Dermis microvascular lymphatic vessel endothelial cell (primary cell): Measurements from ENCODE around the gene CPNE1. TPM values are rescaled to one million over a fixed set of nuclear protein-coding genes. Genes with fewer than 3 reads are reported as not detected.
"Not testable (repeated sequence)": the region's sequence is repeated elsewhere in the genome, so short reads cannot be mapped to it uniquely, and the experiment has no call there.

Experiments
- DNase-seq, 2 donors: peaks; one replicate each; pipeline versions ENCODE4 v3.0.0 to v3.0.0-alpha.2; 2010; ENCODE audit warnings: low read depth in 2 of 2
- total RNA-seq: library from RNA; depleted of rRNA; stranded (reverse); fragments of >200 nt; gene quantifications from 2 replicates; pipeline ENCODE4 v1.2.1, GENCODE V29; 2014

The CPNE1 gene
- 142 and 145 TPM in 2 replicates for total RNA-seq

- peak; percentile 89 to 93 for DNase-seq
Observed at GRCh38 chr20:35664466-35665206, at the start of gene CPNE1, which contains the start of gene RBM12. Gene CPNE1, minus strand, starts transcription at chr20:35664900. Its CDS starts 31,977 bp downstream, at chr20:35632923. Gene RBM12, minus strand, starts transcription at chr20:35664900. Its CDS starts 9,578 bp downstream, at chr20:35655322.

- no peak for DNase-seq
Observed at GRCh38 chr20:35714127-35714526, 49.4 kb upstream of the CPNE1 start.

GRCh38 chr20:35713120-35713519 is 48.4 kb upstream of the CPNE1 start:
- not testable (repeated sequence) for DNase-seq

GRCh38 chr20:35711588-35712209 is 47.0 kb upstream of the CPNE1 start:
- no peak for DNase-seq

GRCh38 chr20:35710884-35711587 is 46.3 kb upstream of the CPNE1 start:
- DNase-seq = no peak

- no peak for DNase-seq
Observed at GRCh38 chr20:35710039-35710438, 45.3 kb upstream of the CPNE1 start.

GRCh38 chr20:35709259-35709658 is 44.6 kb upstream of the CPNE1 start:
- no peak for DNase-seq

GRCh38 chr20:35708502-35708901 is 43.8 kb upstream of the CPNE1 start:
- no peak for DNase-seq

GRCh38 chr20:35706591-35707529 is 42.2 kb upstream of the CPNE1 start:
- not testable (repeated sequence) for DNase-seq

- not testable (repeated sequence) for DNase-seq
Observed at GRCh38 chr20:35705894-35706293, 41.2 kb upstream of the CPNE1 start.

GRCh38 chr20:35704514-35705261 is 40.0 kb upstream of the CPNE1 start:
- no peak for DNase-seq

- no peak for DNase-seq
Observed at GRCh38 chr20:35702824-35703695, 38.4 kb upstream of the CPNE1 start.

GRCh38 chr20:35702051-35702823 is 37.5 kb upstream of the CPNE1 start:
- no peak for DNase-seq

GRCh38 chr20:35700625-35701148 is 36.0 kb upstream of the CPNE1 start:
- DNase-seq = no peak

GRCh38 chr20:35699957-35700624 is 35.4 kb upstream of the CPNE1 start:
- no peak for DNase-seq

- DNase-seq = peak; percentile 73 to 91
Observed at GRCh38 chr20:35699127-35699956, 34.6 kb upstream of the CPNE1 start, which contains the start of the genes NFS1 and ROMO1. Gene NFS1, minus strand, starts transcription at chr20:35699352. Its CDS starts 64 bp downstream, at chr20:35699288. Gene ROMO1, plus strand, starts transcription at chr20:35699405. Its CDS starts 228 bp downstream, at chr20:35699633.
